Stimulated activated CD8-positive, alpha-beta memory T cell treated with anti-CD3 and anti-CD28 coated beads, Interleukin-4, amount 100 ng/mL, for 4 hours (primary cell): ENCODE results near the gene CCDC159.

Experiments
- DNase-seq, 2 donors: peaks; one replicate each; pipeline ENCODE4 v3.0.0-alpha.2; 2020; ENCODE audit warnings: low read depth in 2 of 2, low spot score in 1 of 2

CCDC159 gene

DNA sequence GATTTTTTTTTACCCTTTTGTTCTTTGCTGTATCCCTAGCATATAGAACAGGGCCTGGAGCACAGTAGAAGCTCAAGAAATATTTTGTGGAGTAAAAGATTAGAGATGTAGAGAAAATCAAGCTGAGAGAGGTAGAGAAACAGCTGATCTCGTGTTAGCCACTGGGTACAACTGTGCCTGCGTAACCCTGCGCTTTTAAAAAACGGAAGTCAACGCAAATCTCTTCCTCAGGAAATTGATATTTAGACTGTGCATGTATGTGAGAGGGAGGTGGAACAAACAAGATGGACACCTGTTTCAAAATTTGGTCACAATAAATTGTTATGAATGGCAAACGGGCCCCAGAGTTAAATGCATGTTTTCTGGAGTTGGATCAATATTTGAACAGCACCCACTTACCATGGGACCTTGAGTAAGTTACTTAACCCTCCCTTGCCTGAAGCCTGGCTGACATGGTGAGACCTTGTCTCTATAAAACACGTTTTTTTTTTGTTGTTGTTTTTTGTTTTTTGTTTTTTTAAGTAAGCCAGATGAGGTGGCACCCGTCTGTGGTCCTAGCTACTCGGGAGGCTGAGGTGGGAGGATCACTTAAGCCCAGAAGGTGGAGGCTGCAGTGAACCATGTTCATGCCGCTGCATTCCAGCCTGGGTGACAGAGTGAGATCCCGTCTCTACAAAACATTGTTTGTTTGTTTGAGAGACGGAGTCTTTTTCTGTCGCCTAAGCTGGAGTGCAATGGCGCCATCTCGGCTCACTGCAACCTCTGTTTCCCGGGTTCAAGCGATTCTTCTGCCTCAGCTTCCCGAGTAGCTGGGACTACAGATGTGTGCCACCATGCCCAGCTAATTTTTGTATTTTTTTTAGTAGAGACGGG lies 41.1 kb downstream of the CCDC159 start:
- no peak for DNase-seq

DNA sequence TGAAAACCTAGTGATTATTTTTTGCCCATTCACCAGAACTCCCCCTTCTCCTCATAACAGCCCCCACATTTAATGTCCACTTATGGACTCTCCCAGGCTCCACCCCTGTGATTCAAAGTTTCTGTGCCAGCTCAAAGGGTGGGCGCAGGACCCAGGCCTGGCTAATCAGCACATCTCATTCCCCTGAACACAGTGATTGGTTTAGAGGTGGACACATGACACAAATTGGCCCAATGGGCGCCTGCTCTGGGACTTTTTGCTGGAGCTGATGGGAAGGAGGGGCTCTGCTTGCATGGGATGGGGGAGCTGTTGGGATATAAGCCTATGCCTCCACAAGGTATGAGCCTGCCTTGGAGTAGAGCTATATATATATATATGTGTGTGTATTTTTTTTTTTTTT lies 44.0 kb downstream of the CCDC159 start:
- no peak for DNase-seq

DNA sequence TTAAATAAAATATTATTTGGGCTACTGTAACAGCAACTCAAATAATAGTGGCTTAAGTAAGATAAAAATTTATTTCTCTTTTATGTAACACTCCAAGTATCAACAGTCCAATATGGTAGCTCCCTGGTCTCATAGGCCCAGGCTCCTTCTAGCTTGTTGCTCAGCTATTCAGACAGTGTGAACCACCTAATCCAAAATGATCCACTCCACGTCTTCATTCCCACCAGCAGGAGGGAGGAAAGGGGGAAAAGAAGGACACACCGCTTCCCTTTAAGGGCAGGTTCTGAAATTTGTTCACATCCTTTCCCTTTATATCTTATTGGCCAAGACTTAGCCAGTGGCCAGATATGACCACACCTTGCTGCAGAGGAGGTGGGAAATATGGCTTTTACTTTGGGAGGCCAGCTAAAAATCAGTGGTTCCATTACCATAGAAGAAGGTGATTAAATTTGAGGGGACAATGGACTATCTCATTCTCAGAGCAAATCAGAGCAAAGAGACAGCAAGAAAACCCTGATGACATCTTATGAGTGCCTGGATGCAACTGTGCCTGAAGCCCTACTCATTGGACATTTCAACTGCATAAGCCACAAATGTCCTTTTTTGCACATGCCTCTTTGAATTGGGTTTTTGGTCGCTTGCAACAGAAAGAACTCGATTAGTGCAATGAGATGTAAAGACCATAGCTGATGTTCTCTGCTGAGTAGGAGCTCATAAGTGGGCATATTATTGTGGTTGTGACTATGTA lies 44.8 kb downstream of the CCDC159 start:
- DNase-seq, result no peak

DNA sequence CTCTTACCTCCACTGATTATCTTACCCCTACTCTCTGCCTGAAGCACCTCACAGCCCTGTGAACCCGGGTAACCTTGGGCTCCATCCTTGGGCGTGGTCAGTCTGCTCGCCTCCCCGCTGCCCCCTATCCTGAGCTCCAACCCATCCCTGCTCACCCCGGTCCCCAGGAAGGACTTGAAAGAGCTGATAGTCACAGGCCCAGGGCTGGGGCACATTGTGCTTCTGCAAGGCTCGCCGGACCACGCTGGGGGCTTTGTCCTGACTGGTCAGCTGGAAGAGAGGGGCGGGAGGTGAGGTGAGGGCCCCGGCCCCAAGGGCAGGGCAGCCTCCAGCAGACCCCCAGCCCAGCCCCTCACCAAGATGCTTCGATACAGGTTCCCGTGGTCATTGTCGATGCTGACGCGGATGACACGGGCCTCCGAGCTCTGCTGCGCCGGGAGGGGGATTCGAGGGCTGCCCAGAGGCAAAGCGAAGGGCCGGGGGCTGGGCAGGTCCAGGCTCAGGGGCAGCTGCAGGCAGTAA lies 50.8 kb downstream of the CCDC159 start:
- no peak for DNase-seq

DNA sequence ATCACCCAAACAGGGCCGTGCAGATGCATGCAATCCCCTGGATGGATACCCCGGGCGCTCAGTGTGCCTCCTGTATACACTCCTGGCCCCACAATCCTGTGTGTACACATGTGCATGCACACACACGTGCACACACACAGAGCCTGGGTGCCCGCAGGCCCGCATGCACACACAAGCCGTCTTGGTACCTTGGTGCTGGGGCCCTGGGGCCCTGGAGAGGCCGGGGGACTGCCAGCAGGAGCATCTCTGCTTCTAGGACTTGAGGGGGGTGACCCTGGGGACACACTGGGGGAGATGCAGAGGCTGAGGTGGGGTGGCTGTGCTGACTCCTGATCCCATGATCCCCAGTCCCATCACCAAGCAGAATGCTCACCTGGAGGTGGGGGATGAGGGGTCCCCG lies 53.3 kb downstream of the CCDC159 start:
- DNase-seq, result no peak

DNA sequence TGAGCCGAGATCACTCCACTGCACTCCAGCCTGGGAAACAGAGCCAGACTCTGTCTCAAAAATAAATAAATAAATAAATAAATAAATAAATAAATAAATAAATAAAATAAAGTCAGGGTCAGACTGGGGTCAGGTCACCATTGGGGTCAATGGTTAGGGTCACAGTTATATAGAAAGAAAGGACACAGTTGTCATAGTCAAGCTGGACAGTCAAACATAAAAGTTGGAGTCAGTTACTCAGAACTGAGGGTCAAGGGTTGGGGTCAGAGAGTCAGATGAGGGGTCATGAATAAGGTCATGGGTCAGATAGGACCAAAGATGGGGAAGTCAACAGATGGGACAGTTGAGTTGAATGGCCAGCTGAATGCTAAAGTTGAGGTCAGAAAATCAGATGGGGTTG lies 54.5 kb downstream of the CCDC159 start:
- no peak for DNase-seq

DNA sequence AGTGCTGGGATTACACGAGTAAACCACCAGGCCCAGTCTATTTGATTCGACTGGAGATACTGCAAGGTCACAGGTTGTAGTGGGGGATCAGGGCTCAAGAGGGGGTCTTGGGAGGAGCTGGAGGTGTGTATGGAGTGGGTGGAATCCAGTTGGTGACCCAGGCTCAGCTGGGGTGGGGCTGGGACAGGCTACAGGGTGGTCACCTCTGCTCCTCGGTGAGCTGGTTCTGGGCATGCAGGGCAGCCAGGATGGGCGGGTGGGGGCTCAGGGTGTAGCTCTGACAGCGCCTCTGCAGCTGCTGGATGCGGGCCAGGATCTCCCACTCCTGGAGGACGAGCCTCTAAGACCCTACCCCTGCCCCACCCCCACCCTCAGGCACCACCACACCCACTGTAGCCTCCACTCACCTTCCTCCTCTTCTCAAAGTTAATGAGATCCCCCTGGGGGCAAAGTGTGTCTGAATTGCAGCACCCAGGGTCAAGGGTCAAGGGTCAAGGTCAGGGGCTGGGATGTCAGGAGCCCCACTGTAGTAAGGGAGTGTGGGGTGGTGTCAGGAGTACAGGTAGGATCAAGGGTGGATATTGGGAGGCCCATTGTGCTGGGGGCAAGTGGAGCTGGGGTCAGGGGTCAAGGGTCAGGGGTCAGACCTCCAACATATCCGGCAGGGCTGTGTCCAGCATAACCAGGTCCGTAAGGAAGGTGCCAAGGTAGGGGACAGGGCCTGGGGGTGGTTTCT lies 55.7 kb downstream of the CCDC159 start:
- DNase-seq, result no peak
